Measurements from ENCODE around the gene GPR78. TPM values are rescaled to one million over a fixed set of nuclear protein-coding genes. Genes with fewer than 3 reads are reported as not detected.
A peak's percentile ranks its signal among the peaks of the same experiment; 100 is the strongest.

Gene GPR78
- total RNA-seq = not detected in 2 replicates

- DNase-seq (ENCODE audit: low read depth, low spot score) = no peak
These were observed at the start of gene GPR78 for GRCh38 chr4:8580321-8581093. Gene GPR78 (plus strand): TSS chr4:8580392. CDS start chr4:8580983, 591 bp downstream.

- no peak for DNase-seq (ENCODE audit: low read depth, low spot score)
These were observed 47.9 kb upstream of the GPR78 start for GRCh38 chr4:8532245-8532781.

GRCh38 chr4:8533274-8533865, 46.8 kb upstream of the GPR78 start:
- no peak for DNase-seq (ENCODE audit: low read depth, low spot score)

- no peak for DNase-seq (ENCODE audit: low read depth, low spot score)
These were observed 46.1 kb upstream of the GPR78 start for GRCh38 chr4:8534129-8534528.

GRCh38 chr4:8534611-8535010, 45.6 kb upstream of the GPR78 start:
- DNase-seq (ENCODE audit: low read depth, low spot score) = no peak

GRCh38 chr4:8536467-8536866, 43.7 kb upstream of the GPR78 start:
- no peak for DNase-seq (ENCODE audit: low read depth, low spot score)

- DNase-seq (ENCODE audit: low read depth, low spot score) = peak; percentile 30
These were observed 43.1 kb upstream of the GPR78 start for GRCh38 chr4:8537041-8537461.

- no peak for DNase-seq (ENCODE audit: low read depth, low spot score)
These were observed 42.0 kb upstream of the GPR78 start for GRCh38 chr4:8538076-8538702.

- DNase-seq (ENCODE audit: low read depth, low spot score) = no peak
These were observed 41.3 kb upstream of the GPR78 start for GRCh38 chr4:8538703-8539567.

- DNase-seq (ENCODE audit: low read depth, low spot score) = no peak
These were observed 40.5 kb upstream of the GPR78 start for GRCh38 chr4:8539661-8540060.

- DNase-seq (ENCODE audit: low read depth, low spot score) = no peak
These were observed 40.1 kb upstream of the GPR78 start for GRCh38 chr4:8540072-8540471.

GRCh38 chr4:8540586-8540985, 39.6 kb upstream of the GPR78 start:
- DNase-seq (ENCODE audit: low read depth, low spot score) = no peak

- no peak for DNase-seq (ENCODE audit: low read depth, low spot score)
These were observed 39.2 kb upstream of the GPR78 start for GRCh38 chr4:8540991-8541390.

GRCh38 chr4:8541981-8542715, 38.0 kb upstream of the GPR78 start:
- no peak for DNase-seq (ENCODE audit: low read depth, low spot score)

GRCh38 chr4:8542776-8543525, 37.2 kb upstream of the GPR78 start:
- DNase-seq (ENCODE audit: low read depth, low spot score) = no peak

- DNase-seq (ENCODE audit: low read depth, low spot score) = no peak
These were observed 36.6 kb upstream of the GPR78 start for GRCh38 chr4:8543623-8544022.

GRCh38 chr4:8544282-8544681, 35.9 kb upstream of the GPR78 start:
- DNase-seq (ENCODE audit: low read depth, low spot score) = no peak

GRCh38 chr4:8544741-8545438, 35.3 kb upstream of the GPR78 start:
- no peak for DNase-seq (ENCODE audit: low read depth, low spot score)

- DNase-seq (ENCODE audit: low read depth, low spot score) = no peak
These were observed 34.8 kb upstream of the GPR78 start for GRCh38 chr4:8545439-8545765.

- DNase-seq (ENCODE audit: low read depth, low spot score) = no peak
These were observed 33.5 kb upstream of the GPR78 start for GRCh38 chr4:8546766-8547107.

Data from pulmonary artery endothelial cell (primary cell).